Loucy (cell line): ENCODE measurements around the gene COG4.

Experiments used
- CTCF ChIP-seq: fragments of 200-600 bp; sonication (generic); conservative IDR thresholded peaks from 2 replicates; pipeline ENCODE4 v1.5.1; 2014; ENCODE audit warnings: mild to moderate bottlenecking, antibody characterized with exemption, low read length
- EZH2phosphoT487 ChIP-seq: fragments of 200-600 bp; IDR thresholded peaks from 2 replicates; pipeline ENCODE4 v1.6.1; 2018; ENCODE audit warnings: antibody characterized with exemption, mild to moderate bottlenecking, moderate library complexity, borderline replicate concordance

GRCh38 chr16:70572050-70572925 lies 48.9 kb upstream of the COG4 start:
- TF ChIP-seq CTCF, result no peak
- no peak for TF ChIP-seq EZH2phosphoT487
